GM18951 (cell line): ENCODE measurements around the gene EIPR1.
"Not testable (repeated sequence)": the region's sequence is repeated elsewhere in the genome, so short reads cannot be mapped to it uniquely, and the experiment has no call there.

Experiments
- POLR2A ChIP-seq: IDR thresholded peaks from 4 replicates; pipeline ENCODE4 v1.6.1; 2011; ENCODE audit warnings: mild to moderate bottlenecking; ENCODE audit not compliant: insufficient read length, insufficient read depth; ENCODE audit errors: extremely low read depth
- in situ Hi-C: fragments of 300-500 bp; cut with MboI; formaldehyde crosslinking; loops from one replicate; pipeline ENCODE4 v1.12.0; 2022; ENCODE audit warnings: low sequenced_read_pairs, mixed read lengths, inconsistent platforms; ENCODE audit not compliant: unreplicated experiment

EIPR1 gene

DNA sequence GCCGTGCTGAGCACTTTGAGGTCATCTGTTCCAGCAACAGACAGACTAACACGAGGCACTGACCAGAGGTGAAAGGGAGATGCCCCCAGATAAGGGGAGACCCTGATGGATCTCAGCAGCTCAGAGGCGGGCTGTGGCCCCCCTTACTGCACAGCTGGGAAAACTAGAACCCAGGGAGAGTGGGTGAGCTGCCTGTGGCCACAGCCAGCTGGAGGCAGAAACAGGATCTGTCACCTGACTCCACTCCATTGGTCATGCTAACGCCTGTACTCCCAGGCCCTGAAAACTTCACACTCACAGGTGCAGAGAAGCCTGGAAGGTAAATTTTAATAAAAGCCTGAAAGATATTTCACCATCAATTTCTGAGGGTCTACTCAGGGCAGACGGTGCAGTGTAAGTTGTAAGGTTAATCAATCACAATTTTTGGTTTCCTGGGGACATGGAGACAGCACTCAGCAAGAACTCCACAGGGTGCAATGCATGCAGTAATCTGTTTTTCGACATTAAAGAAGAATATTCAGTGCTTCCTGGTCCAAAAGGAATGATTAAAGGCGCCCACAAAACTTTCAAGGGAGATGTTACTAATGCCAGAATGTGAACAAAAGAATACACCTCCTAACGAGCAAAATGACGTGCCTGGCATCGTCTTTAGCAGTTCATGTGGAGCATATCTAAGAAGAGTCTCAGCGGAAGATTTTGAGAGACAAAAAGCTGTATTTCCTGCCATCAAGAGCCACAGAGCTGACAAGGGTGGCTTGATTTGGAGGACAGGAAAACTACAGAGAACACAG lies 173.4 kb downstream of the EIPR1 start:
- TF ChIP-seq POLR2A = no peak
- in situ Hi-C loops = no loop called here

DNA sequence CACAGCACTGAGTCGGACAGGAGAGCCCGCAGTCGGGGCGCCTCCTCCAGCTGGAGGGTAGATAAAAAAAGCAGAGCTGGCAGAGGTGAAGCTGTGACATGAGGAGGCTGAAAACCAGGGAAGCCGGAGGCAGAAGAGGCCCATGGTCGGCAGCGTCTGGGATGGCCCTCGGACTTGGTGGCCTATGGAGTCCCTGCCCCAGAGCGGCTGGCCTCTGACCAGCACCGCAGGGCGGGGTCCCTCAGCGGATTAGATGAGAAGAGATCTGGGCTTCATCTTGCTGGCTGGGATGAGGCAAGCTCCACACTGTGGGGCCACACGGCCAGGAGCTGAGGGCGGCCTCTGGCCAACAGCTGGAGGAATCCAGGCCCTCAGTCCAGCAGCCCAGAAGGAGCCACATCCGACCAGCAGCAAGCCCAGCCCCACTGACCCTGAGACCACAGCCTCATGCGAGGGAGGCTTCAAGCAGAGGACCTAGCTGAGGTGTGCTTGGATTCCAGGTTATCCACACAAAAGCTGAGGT lies 174.1 kb downstream of the EIPR1 start:
- in situ Hi-C loops = no loop called here

DNA sequence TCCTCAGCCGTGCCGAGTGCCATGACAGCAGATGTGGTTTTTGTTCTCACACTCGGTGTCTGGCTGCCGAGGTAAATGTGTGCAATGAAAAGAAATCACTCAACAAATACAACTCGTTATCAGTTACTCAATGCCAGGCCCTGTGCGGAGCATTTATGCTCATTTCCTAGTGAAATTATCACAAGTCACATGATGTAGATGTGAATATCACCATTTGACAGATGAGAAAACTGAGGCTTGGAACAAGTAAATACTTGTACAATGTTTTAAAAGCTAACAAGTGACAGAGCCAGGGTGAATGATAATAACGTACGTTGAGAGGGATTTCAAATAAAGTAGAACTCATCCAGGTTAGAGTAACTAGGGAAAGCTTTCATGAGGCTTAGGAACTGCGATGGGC lies 174.7 kb downstream of the EIPR1 start:
- in situ Hi-C loops = no loop called here
- TF ChIP-seq POLR2A = no peak

More for the DNA sequence above, 174.1 kb downstream of the EIPR1 start:
- TF ChIP-seq POLR2A = no peak

DNA sequence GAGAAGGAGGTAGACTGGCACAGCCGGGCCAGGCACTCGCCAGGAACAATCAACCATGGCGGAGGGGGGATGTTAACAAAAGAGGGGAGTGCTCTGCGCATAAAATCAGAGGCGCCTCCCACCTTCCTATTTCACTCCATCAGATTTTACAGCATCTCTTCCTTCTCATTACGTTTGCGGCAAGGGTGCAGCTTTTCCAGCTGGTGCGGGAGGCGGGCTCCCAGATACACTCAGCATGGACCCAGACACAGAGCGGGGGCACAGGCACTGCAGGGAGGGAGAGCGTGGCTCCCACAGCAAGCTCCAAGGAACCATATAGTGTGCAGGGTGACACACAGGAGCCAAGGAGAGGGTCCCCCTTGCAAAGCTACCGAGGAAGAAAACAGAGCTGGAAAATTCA lies 176.3 kb downstream of the EIPR1 start:
- TF ChIP-seq POLR2A = no peak
- in situ Hi-C loops = no loop called here

DNA sequence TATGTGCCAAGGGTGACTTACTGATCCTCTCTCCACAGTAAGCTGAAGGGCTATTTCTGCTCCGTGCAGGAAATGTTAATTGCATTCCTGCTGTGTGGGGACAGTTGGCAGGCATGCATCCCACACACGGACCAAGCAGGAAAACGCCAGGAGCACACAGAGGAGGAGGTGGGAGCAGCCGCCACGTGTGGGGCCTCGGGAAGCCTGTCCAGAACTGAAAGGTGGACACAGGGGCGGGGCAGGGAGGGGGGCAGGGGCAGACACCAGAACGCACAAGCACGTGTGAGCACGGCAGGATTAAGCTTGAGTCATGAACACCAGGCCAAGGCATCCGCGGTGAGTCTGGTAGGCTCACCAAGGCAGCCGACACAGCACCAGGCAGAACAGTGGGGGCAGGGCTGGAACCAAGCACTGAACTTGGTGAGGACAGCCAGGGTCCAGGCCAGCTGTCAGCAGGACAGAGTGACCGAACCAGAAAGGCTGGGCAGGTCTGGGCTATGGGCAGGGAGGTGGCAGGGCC lies 177.1 kb downstream of the EIPR1 start:
- no peak for TF ChIP-seq POLR2A
- in situ Hi-C loops = no loop called here

DNA sequence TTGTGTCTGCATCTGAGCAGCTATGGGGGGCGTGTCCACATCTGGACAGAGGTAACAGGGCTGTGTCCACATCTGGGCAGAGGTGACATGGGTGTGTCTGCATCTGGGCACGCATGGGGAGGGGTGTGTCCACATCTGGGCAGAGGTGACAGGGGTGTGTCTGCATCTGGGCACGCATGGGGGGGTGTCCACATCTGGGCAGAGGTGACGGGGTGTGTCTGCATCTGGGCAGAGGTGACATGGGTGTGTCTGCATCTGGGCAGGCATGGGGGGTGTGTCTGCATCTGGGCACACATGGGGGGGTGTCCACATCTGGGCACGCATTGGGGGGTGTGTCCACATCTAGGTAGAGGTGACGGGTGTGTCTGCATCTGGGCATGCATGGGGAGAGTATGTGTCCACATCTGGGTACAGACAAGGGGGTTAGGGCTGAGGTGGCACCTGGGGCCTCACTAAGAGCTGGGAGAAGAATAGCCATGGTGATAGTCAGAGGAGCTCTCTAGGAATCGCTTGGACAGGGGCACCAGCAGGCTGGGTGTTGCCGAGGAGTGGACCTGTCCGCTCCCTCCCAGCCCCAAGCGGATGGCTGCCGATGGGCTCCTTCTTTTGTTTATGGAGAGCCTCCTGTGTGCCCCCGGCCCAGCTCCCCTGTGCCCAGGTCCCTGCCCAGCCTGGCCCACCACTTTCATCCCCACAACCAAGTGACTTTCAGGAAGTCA lies 177.8 kb downstream of the EIPR1 start:
- in situ Hi-C loops = no loop called here
- no peak for TF ChIP-seq POLR2A

DNA sequence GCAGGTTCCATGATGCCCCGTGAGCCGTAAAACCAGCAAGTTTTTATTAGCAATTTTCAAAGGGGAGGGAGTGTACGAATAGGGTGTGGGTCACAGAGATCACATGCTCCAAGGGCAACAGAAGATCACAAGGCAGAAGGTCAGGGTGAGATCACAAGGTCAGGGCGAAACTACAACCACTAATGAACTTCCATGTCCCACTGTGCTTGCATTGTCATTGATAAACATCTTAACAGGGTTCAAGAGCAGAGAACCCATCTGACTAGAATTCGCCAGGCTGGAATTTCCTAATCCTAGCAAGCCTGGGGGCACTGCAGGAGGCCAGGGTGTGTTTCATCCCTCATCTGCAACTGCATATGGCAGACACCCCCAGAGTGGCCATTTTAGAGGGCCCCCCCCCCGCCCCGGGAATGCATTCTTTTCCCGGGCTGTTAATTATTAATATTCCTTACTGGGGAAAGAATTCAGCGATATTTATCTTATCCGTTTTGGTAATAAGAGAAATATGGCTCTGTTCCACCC lies 178.9 kb downstream of the EIPR1 start:
- in situ Hi-C loops = not testable (repeated sequence)

DNA sequence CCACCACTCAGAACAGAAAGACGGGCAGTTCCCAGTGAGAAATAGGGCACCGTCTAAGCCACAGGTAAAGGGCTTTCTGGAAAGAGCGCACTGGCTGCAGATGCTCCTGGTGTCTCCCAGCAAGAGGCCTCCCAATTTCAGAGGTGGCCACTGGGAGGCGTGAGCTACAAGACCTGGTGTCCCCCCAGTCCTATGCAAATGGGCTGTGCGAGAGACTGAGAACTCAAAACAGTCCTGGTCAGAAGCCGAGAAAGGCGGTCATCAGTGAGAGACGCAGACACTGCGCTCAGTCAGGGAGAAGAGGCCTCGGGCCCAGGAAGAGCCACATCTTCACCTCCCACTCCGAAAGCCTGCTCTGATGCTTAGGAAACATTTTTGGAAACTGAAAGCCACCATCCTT lies 179.5 kb downstream of the EIPR1 start:
- in situ Hi-C loops = no loop called here

DNA sequence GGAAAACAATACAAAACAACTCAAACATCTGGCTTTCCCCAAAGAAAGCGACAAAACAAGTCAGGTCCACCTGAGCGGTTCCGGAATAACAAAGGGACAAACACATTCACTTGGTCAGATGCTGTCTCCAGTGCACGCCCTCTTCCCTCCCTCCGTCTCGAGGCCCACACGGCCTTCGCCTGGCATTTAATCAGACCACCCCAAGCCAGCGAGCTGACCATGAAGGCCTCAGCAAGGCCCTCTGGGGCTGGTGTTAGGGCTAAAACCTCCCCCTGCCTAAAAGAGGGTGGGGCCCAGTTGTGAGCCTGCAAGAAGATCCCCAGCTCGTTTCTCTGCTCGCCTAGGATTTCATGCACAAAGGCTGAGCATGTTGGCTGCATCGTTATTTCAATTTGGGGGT lies 180.3 kb downstream of the EIPR1 start:
- in situ Hi-C loops = no loop called here
- TF ChIP-seq POLR2A = no peak

More for the DNA sequence above, 179.5 kb downstream of the EIPR1 start:
- no peak for TF ChIP-seq POLR2A

DNA sequence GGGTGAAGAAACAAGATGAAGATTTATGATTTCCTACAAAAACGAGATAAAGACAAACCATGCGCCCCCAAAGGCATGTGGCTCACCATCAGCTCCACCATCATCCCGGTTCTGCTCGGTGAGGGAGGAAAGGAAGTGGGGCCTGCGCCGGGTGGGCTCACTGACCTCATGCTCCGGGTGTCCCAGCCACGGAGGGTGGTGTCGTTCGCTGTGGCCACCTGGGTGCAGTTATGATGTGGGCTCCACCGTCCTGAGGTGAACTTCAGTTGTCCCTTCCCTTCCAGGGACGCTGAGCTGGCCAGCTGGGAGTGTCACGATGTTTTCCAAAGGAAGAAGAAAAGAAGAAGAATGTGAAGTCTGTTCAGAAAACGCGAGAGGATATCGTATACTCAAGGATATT lies 180.9 kb downstream of the EIPR1 start:
- in situ Hi-C loops = no loop called here
- no peak for TF ChIP-seq POLR2A

DNA sequence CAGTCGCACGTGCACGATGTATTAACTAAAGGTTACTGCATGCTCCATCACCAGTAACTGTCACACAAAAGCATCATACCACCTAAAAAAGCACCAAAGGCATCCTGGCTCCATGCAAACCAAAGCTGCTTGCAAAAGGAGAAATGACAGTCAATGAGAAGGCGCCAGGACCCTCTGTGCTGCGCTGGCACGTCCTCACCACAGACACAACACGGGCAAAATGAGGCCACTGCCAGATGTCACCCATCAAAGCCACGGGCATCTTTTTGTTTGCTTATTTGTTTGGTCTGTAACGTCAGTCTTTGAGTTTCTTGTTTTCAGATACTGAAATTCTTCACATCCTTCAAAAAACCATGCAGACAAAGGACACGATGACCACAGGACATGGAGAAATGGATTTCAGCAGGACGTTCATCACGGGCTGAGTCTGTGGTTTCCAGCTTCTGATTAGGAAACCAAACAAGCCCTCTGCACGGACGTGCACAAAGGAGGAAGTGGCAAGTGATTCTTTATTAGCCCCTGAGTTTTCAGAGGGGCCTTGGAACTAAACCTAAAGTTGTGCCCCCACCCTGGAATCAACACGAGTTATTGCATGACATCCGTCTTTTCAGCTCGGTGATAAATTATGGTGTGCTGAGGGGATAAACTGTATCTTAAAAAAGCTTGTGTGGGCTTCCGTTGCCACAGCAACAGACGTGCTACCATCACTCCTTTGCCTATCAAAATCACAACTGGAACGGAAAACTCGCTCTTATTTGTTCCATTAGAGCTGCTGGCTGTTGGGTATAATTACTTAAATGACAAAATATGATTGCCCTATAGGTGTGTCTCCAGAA lies 181.8 kb downstream of the EIPR1 start:
- in situ Hi-C loops = no loop called here
- TF ChIP-seq POLR2A = no peak

DNA sequence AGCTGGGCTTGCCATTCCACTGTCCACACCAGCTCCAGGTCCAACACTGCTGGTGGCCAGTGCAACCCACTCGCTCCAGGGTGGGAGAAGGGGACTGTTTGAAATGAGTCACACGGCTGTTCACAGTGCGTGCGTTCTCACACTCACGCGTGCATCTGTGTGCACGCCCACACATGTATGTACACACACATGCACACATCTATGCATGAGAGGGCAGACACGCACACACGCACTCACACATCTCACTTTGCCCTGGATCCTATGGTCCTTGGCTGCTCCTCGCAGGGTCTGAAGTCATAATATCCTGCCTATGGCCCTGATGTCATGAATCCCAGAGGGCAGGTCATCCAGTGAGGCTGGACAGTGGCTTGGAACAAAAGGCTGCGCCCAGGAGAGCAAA lies 182.8 kb downstream of the EIPR1 start:
- in situ Hi-C loops = no loop called here
- TF ChIP-seq POLR2A = no peak

DNA sequence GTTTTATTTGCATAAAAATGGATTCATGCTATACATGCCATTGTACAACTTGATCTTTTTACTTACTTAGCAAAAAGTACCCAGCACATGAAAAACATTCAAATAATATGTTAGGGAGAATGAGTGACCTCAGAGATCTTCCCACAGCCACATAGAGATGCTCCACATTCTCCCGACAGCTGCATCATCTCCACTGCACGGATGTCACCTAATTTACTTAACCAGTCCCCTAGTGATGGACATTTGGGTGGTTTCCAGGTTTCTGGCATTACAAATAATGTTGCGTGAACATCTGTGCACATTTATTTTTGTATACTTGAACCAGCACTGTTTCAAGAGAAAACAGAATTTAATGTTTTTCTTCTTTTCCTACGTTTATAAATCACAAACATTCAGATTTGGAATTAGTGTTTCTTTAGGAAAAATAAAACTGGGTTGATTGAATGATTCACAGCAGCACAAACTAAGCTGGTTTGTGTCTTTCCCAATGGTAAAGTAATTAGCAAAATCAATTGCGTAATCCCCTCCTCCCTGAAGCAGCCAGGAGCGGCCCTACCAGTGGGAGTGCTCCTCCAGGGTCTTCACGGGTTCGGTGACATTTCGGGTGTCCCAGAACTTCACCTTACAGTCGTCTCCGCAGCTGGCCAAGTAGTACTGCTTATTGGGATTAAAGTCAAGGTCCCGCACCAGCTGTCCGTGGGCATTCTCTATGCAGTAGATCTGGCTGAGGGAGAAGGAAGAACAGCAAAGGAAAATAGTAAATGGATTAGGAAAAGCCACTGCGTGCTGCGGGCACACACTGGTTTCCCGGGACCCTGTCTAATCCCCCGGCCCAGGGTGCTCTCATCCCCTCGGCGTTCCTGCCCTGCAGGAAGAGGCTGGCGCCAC lies 183.9 kb downstream of the EIPR1 start:
- in situ Hi-C loops = no loop called here
- TF ChIP-seq POLR2A = no peak
